ENCODE data around the gene ABCC4. TPM values are rescaled to one million over a fixed set of nuclear protein-coding genes. Genes with fewer than 3 reads are reported as not detected.

Gene ABCC4
- total and polyA plus RNA-seq, 9 of the 15 experiments (the other 6 are each of a cell fraction or from before 2014, with no cell fraction given): 9.4 to 46.1 (median 25.4) TPM

DNA sequence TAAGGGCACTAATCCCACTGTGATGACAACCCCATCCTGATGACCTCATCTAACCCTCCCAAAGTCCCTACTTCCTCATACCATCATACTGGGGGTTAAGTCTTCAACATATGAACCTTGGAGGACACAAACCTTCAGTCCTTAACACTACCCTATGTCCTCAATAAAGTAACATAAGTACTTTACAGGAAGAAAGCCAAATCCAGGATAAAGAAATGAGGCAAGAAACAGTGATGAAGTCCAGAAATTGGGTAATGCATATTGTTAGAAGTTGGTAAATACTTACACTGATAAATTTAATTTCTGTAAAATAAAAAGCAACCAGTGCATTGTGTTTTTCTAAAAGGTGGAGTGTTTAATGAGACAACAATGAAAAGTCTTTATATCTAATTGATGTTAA lies 304.1 kb downstream of the ABCC4 start:
- CTCF ChIA-PET (ENCODE audit: low intra/inter-chr PET ratio): no interaction called here

DNA sequence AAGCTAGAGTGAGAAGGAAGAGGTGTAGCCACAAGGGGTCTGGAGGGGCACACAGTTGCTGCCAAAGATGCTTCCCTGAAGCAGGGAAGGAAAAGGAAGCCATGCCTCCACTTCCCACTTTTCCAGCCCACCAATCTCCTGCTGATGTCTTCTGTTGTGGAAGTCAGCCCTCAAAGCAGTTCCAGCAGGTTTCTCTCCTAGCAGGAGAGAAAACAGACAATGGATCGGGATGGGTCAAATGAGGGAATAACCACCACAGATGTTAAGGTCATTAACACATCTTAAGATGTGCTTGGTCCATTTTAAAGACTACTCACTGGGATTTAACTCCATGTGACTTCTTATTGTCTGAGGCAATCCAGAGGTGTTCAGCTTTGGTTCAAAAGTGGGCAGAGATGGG lies 304.8 kb downstream of the ABCC4 start:
- no peaks in the 10 kb centered on the region for H3K9me3 ChIP-seq (replicated peaks; ENCODE audit: control insufficient read depth, insufficient read depth, low read depth, low read length)
- FAIRE-seq: no peak
- in situ Hi-C loops (cut with MboI): no loop called here

More for the DNA sequence above, 304.1 kb downstream of the ABCC4 start:
- Histone ChIP-seq H3K9me1 (ENCODE audit: control insufficient read depth, insufficient read depth, low read length) (no peaks in the 10 kb centered on the region), H3K9me3 (replicated peaks; ENCODE audit: control insufficient read depth, insufficient read depth, low read depth, low read length) (no peaks in the 10 kb centered on the region), H3K79me2 (ENCODE audit: control insufficient read depth, insufficient read depth, low read length) (no peaks in the 10 kb centered on the region), H3K4me3 (no peak overlapping the region), H3K9ac (ENCODE audit: insufficient read depth in 1 of 2, low read depth in 2 of 2, low read length in 2 of 2) (no peak overlapping the region), H3K27me3 (ENCODE audit: control insufficient read depth in 2 of 2, insufficient read depth in 2 of 2, low read length in 2 of 2) (no peaks in the 10 kb centered on the region; a peak in 2 of 5 replicates), H2AFZ (ENCODE audit: low read depth, low read length) (no peak overlapping the region), H3K27ac (ENCODE audit: extremely low read depth, low read depth, low read length) (no peak overlapping the region), H4K20me1 (replicated peaks; ENCODE audit: control insufficient read depth, insufficient read depth, low read length) (no peaks in the 10 kb centered on the region), H3K4me2 (ENCODE audit: insufficient read depth, low read length) (no peak overlapping the region), H3K36me3 (ENCODE audit: control insufficient read depth, insufficient read depth, low read length) (no peaks in the 10 kb centered on the region), H3K4me1 (replicated peaks in 1 of 2; ENCODE audit: control insufficient read depth in 2 of 2, insufficient read depth in 2 of 2, low read length in 2 of 2) (no peaks in the 10 kb centered on the region)
- in situ Hi-C loops (cut with MboI) (no loop called here), intact Hi-C loops (cut with micrococcal nuclease) (no loop called here)
- ATAC-seq (no peak), FAIRE-seq (no peak), DNase-seq (ENCODE audit: extremely low read depth in 1 of 4, low spot score in 3 of 4) (no peak)
- POLR2A ChIA-PET: no interaction called here
- BruUV-seq (replicated peaks): no TSS peak
- TF ChIP-seq POLR2G (IDR thresholded peaks at IDR 0.05; ENCODE audit: low read depth, low read length) (no peak), ZNF778 (CRISPR knock-in tag; IDR thresholded peaks at IDR 0.05) (no peak), RFX7 (CRISPR knock-in tag; IDR thresholded peaks at IDR 0.05) (no peak), MECOM (CRISPR knock-in tag; IDR thresholded peaks at IDR 0.05) (no peak), RAD21 (CRISPR knock-in tag; conservative IDR thresholded peaks at IDR 0.05 in 1 of 2, IDR thresholded peaks at IDR 0.05 in 1 of 2) (no peak), ZNF347 (CRISPR knock-in tag; IDR thresholded peaks at IDR 0.05; ENCODE audit: low read depth) (no peak), KDM4B (IDR thresholded peaks at IDR 0.05; ENCODE audit: borderline replicate concordance in 2 of 2, low read depth in 1 of 2) (no peak)
- TF ChIP-seq, protein P1, sequence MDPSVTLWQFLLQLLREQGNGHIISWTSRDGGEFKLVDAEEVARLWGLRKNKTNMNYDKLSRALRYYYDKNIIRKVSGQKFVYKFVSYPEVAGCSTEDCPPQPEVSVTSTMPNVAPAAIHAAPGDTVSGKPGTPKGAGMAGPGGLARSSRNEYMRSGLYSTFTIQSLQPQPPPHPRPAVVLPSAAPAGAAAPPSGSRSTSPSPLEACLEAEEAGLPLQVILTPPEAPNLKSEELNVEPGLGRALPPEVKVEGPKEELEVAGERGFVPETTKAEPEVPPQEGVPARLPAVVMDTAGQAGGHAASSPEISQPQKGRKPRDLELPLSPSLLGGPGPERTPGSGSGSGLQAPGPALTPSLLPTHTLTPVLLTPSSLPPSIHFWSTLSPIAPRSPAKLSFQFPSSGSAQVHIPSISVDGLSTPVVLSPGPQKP (CRISPR knock-in tag; IDR thresholded peaks at IDR 0.05): no peak

More for the DNA sequence above, 304.8 kb downstream of the ABCC4 start:
- Histone ChIP-seq H2AFZ (ENCODE audit: low read depth, low read length) (no peak overlapping the region), H3K4me1 (replicated peaks in 1 of 2; ENCODE audit: control insufficient read depth in 2 of 2, insufficient read depth in 2 of 2, low read length in 2 of 2) (no peaks in the 10 kb centered on the region), H3K9me1 (ENCODE audit: control insufficient read depth, insufficient read depth, low read length) (no peaks in the 10 kb centered on the region), H3K36me3 (ENCODE audit: control insufficient read depth, insufficient read depth, low read length) (no peaks in the 10 kb centered on the region), H3K4me2 (ENCODE audit: insufficient read depth, low read length) (no peak overlapping the region), H3K27me3 (ENCODE audit: control insufficient read depth in 2 of 2, insufficient read depth in 2 of 2, low read length in 2 of 2) (no peaks in the 10 kb centered on the region; a peak in 3 of 5 replicates), H4K20me1 (replicated peaks; ENCODE audit: control insufficient read depth, insufficient read depth, low read length) (no peaks in the 10 kb centered on the region), H3K27ac (ENCODE audit: extremely low read depth, low read depth, low read length) (no peak overlapping the region), H3K4me3 (no peak overlapping the region), H3K79me2 (ENCODE audit: control insufficient read depth, insufficient read depth, low read length) (no peaks in the 10 kb centered on the region), H3K9ac (ENCODE audit: insufficient read depth in 1 of 2, low read depth in 2 of 2, low read length in 2 of 2) (no peak overlapping the region)
- intact Hi-C loops (cut with micrococcal nuclease): no loop called here
- ChIA-PET CTCF (ENCODE audit: low intra/inter-chr PET ratio) (no interaction called here), POLR2A (no interaction called here)
- no peak for DNase-seq (ENCODE audit: extremely low read depth in 1 of 4, low spot score in 3 of 4)
- WGBS (ENCODE audit: insufficient coverage, low coverage, missing lambda C conversion rate): 0% methylated on average over 1 of the region's 1 CpG
- TF ChIP-seq TCF7 (IDR thresholded peaks at IDR 0.05; ENCODE audit: borderline replicate concordance) (no peak), TRIM24 (IDR thresholded peaks at IDR 0.05) (no peak), ZNF224 (CRISPR knock-in tag; IDR thresholded peaks at IDR 0.05) (no peak)
- TF ChIP-seq, protein P2, sequence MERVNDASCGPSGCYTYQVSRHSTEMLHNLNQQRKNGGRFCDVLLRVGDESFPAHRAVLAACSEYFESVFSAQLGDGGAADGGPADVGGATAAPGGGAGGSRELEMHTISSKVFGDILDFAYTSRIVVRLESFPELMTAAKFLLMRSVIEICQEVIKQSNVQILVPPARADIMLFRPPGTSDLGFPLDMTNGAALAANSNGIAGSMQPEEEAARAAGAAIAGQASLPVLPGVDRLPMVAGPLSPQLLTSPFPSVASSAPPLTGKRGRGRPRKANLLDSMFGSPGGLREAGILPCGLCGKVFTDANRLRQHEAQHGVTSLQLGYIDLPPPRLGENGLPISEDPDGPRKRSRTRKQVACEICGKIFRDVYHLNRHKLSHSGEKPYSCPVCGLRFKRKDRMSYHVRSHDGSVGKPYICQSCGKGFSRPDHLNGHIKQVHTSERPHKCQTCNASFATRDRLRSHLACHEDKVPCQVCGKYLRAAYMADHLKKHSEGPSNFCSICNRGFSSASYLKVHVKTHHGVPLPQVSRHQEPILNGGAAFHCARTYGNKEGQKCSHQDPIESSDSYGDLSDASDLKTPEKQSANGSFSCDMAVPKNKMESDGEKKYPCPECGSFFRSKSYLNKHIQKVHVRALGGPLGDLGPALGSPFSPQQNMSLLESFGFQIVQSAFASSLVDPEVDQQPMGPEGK (CRISPR knock-in tag; IDR thresholded peaks at IDR 0.05; ENCODE audit: borderline replicate concordance): no peak
- ATAC-seq: no peak
- BruUV-seq (replicated peaks): no TSS peak

All from K562 (cell line).